Measurements from ENCODE around the gene P2RY8.

The P2RY8 gene

DNA sequence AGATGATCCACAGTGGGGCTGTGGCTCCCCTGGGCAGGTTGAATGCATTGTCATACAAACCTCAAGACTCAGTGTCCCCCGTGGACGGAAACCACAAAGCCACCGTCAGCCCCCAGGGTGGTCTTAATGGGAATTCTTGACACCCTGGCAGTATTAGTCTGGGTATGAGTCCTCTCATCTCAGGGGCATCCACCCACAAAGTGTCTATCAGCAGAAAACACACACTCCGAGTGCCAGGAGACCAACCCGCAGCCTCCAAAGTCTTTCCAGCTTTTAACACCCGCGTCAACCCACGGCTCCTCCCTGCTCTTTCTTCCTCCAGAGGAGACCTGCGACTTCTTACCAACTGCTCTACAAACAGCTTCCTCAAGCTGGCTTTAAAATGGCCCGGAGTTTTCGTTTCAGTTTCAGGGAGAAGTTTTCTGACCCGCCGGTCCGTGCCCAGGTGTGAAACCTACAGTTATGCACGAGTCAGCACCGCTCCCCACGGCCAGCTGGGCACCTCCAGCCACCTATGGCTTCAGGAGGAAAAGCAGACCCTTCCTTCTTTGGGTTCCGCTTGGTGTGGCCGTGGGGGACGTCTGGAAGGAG is 69.9 kb downstream of the P2RY8 start:
- peak; percentile 68 for DNase-seq (ENCODE audit: low spot score)
- TF ChIP-seq, protein P1, sequence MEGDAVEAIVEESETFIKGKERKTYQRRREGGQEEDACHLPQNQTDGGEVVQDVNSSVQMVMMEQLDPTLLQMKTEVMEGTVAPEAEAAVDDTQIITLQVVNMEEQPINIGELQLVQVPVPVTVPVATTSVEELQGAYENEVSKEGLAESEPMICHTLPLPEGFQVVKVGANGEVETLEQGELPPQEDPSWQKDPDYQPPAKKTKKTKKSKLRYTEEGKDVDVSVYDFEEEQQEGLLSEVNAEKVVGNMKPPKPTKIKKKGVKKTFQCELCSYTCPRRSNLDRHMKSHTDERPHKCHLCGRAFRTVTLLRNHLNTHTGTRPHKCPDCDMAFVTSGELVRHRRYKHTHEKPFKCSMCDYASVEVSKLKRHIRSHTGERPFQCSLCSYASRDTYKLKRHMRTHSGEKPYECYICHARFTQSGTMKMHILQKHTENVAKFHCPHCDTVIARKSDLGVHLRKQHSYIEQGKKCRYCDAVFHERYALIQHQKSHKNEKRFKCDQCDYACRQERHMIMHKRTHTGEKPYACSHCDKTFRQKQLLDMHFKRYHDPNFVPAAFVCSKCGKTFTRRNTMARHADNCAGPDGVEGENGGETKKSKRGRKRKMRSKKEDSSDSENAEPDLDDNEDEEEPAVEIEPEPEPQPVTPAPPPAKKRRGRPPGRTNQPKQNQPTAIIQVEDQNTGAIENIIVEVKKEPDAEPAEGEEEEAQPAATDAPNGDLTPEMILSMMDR (IDR thresholded peaks at IDR 0.05; ENCODE audit: borderline replicate concordance, control extremely low read depth, extremely low read depth, insufficient read depth, missing control alignments): no peak
- in situ Hi-C loops (cut with MboI; ENCODE audit: low sequenced_read_pairs, unreplicated experiment): loop anchor here (10.0 kb wide), 1 partner anchor 58 kb away; no protein-coding TSS in a partner anchor

DNA sequence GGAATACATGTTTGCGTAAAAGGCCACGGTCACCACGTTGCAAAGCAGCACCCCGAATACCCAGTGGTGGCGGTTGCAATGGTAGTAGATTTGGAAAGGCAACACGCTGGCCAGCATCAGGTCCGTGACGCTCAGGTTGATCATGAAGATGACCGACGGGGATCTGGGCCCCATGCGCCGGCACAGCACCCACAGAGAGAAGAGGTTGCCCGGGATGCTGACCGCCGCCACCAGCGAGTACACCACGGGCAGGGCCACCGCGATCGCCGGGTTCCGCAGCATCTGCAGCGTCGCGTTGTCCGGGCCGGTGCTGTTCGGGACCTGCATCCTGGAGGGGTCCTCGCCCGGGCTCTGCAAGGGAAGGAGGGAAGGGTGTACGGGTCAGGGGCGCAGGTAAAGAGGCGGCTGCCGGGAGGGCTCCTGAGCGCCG is 70.7 kb downstream of the P2RY8 start:
- TF ChIP-seq, protein P1 (IDR thresholded peaks at IDR 0.05; ENCODE audit: borderline replicate concordance, control extremely low read depth, extremely low read depth, insufficient read depth, missing control alignments): no peak
- DNase-seq (ENCODE audit: low spot score): no peak
- in situ Hi-C loops (cut with MboI; ENCODE audit: low sequenced_read_pairs, unreplicated experiment): loop anchor here (10.0 kb wide), 1 partner anchor 59 kb away; no protein-coding TSS in a partner anchor

DNA sequence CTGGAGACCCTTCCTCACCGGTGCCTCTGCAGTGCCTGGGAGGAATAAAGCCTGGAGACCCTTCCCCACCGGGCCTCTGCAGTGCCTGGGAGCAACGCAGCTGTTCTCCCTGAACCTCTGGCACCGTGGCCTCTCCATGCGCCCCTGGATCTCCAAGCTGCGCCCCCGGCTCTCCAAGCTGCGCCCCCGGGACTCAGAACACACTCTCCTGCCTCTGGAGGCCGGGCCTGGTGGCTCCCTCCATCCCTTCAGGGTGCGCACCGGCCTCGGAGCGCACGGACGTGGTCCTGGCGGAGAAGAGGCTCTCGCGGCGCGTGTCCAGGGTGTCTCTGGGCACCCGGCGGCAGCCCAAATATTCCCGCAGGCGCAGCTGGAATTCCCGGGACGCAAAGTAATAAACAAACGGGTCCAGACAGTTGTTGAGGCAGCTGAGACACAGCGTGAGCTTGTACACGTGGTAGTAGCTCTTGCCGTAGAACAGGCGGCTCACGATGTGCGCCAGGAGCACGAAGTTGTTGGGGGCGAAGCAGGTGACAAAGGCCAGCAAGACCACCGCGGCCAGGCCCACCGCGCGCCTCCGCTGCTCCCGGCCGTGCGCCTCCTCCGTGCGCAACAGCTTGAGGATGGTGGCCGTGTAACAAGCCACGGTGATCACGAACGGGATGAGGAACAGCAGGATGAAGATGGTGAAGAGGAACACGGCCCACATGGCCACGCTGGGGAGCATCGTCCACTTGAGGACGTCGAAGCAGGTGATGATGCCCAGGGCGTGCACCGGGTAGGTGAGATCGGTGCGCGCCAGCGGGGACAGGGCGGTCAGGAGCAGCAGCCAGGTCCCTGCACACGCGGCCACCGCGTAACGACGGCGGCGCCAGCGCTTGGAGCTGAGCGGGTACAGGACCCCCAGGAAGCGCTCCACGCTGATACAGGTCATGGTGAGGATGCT is 71.4 kb downstream of the P2RY8 start:
- TF ChIP-seq, protein P1 (IDR thresholded peaks at IDR 0.05; ENCODE audit: borderline replicate concordance, control extremely low read depth, extremely low read depth, insufficient read depth, missing control alignments): no peak
- no peak for DNase-seq (ENCODE audit: low spot score)
- in situ Hi-C loops (cut with MboI; ENCODE audit: low sequenced_read_pairs, unreplicated experiment): loop anchor here (10.0 kb wide), 1 partner anchor 59 kb away; no protein-coding TSS in a partner anchor

DNA sequence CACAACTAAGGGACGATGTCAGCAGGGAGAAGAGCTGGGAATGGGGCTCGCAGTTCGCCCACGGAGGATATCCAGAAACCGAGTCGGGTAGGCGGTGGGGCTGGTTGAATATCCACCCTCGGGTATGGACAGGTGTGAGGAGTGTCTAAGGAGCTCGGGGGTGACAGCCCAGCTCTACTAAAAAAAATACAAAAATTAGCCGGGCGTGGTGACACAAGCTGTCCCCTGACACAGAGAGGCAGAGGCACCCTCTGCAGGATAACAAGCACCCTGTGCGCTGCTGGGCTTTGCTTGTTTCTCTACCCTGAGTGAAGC is 72.1 kb downstream of the P2RY8 start:
- no peak for DNase-seq (ENCODE audit: low spot score)
- in situ Hi-C loops (cut with MboI; ENCODE audit: low sequenced_read_pairs, unreplicated experiment): loop anchor here (10.0 kb wide), 1 partner anchor 60 kb away; no protein-coding TSS in a partner anchor
- TF ChIP-seq, protein P1 (IDR thresholded peaks at IDR 0.05; ENCODE audit: borderline replicate concordance, control extremely low read depth, extremely low read depth, insufficient read depth, missing control alignments): no peak

DNA sequence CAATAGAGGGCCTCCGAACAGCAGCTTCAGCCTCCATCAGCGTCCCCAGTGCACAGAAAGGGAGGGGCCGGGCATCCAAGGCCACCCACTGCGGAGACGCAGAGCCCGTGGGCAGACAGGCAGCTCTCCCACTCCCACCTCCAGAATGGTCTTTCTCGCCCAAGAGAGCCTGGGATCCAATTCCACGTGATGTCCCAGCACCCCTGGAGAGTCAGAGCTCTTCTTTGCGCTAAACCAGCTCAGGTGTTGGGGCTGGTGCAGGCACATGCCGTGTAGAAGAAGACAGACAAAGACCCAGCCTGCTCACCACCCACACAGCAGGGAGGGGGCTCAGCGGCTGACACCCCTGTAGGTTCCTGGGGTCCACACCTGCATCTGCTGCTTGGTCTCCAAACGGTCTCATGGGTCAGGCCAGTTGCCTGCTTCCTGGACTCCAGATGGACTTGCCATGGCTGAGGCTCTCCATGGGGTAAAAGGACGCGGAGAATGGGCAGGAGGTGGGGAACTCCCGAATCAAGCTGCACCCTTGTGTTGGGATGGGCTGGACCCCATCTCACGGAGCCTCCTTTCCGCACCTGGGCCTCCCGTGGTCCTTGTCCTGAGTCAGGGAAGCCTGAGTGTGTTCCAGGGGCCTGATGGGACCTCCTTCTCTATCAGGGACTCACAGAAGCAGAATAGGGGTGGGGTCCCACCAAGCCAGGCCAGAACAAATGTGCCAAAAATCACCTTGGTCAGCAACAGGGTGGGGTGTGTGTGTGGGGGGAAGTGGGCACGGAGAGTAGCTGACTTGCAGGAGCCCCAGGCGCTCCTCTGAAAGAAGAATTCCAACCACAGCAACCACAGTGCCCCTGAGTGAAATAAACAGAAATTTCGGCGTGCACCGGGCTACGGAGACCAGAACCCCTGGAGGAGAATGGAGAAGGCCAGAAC is 72.7 kb downstream of the P2RY8 start:
- in situ Hi-C loops (cut with MboI; ENCODE audit: low sequenced_read_pairs, unreplicated experiment): loop anchor here (10.0 kb wide), 1 partner anchor 60 kb away; no protein-coding TSS in a partner anchor
- no peak for DNase-seq (ENCODE audit: low spot score)

More for the DNA sequence above, 72.7 kb downstream of the P2RY8 start:
- TF ChIP-seq, protein P1 (IDR thresholded peaks at IDR 0.05; ENCODE audit: borderline replicate concordance, control extremely low read depth, extremely low read depth, insufficient read depth, missing control alignments): no peak
